B cell (primary cell): ENCODE measurements around the gene CFAP77.

Experiments
- EZH2 ChIP-seq: IDR thresholded peaks from 2 replicates; pipeline ENCODE4 v1.6.1; 2012; ENCODE audit warnings: borderline replicate concordance, low read depth, mild to moderate bottlenecking, moderate library complexity, low read length; ENCODE audit not compliant: insufficient read depth, poor library complexity, severe bottlenecking
- TF ChIP-seq, protein P1 (sequence below): fragments of 200-600 bp; IDR thresholded peaks from one replicate; pipeline ENCODE4 v1.8.0; 2022; ENCODE audit warnings: antibody characterized with exemption, mild to moderate bottlenecking

DNA sequence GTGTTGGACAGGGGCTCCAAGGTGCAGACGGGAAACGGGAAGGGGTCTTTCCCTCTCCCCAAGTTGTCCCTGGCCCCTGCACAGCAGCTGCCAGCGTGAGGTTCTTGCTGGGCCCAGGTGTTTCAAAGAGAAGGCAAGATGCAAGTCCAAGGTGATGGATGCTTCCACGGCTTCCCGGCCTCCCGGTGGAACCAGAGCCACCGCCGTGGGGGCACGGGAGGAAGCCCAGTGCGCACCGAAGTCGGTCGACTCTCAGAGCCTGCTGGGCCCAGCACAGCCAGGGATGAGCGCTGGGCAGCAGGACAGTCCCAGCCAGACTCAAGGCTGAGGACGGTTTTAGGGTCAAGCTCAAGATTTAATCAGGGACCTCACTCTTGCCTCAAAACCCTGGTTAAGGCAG, 147.1 kb downstream of the CFAP77 start:
- TF ChIP-seq, protein P1, sequence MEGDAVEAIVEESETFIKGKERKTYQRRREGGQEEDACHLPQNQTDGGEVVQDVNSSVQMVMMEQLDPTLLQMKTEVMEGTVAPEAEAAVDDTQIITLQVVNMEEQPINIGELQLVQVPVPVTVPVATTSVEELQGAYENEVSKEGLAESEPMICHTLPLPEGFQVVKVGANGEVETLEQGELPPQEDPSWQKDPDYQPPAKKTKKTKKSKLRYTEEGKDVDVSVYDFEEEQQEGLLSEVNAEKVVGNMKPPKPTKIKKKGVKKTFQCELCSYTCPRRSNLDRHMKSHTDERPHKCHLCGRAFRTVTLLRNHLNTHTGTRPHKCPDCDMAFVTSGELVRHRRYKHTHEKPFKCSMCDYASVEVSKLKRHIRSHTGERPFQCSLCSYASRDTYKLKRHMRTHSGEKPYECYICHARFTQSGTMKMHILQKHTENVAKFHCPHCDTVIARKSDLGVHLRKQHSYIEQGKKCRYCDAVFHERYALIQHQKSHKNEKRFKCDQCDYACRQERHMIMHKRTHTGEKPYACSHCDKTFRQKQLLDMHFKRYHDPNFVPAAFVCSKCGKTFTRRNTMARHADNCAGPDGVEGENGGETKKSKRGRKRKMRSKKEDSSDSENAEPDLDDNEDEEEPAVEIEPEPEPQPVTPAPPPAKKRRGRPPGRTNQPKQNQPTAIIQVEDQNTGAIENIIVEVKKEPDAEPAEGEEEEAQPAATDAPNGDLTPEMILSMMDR: no peak
- no peak for TF ChIP-seq EZH2
